ENCODE measurements around the gene ERGIC3.

Gene ERGIC3

DNA sequence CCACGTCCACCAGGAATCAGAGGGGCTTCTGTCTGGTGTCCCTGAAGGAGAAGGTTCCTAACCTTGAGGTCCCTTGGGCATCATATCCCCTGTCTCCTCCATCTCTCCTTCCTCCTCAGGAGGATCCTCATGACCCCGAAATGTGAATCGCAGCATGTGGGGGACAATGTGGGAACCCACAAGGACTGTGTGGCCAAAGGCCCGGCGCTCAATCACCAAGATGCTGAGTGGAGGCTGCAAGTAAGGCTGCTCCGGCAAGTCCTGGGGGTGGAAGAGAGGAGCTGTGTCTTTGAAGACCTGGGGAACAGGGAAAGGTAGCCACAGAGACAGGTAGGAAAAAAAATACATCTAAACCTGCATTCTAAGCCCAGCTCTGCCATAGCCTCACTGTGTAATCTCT is 37.3 kb downstream of the ERGIC3 start:
- no peak overlapping the region for H3K18ac ChIP-seq (ENCODE audit: low read length)
- H3K27me3 ChIP-seq (ENCODE audit: insufficient read depth, low read length) = no peaks in the 10 kb centered on the region
- no peak overlapping the region for H3K23ac ChIP-seq (ENCODE audit: low read length)
- DNase-seq = no peak
- H3K9ac ChIP-seq (ENCODE audit: low read length) = no peak overlapping the region
- no peak overlapping the region for H3K4me2 ChIP-seq (ENCODE audit: low read length)
- no peaks in the 10 kb centered on the region for H3K79me2 ChIP-seq (ENCODE audit: control insufficient read depth, insufficient read depth, low read length, poor library complexity)
- H2BK5ac ChIP-seq (ENCODE audit: low read depth, low read length, poor library complexity) = no peak overlapping the region
- no peaks in the 10 kb centered on the region for H3K79me1 ChIP-seq (ENCODE audit: low read length)
- H3K4me3 ChIP-seq (ENCODE audit: low read depth, low read length) = no peak overlapping the region
- no peak overlapping the region for H2AK5ac ChIP-seq (ENCODE audit: low read length)
- no CpG with 5 or more reads among the region's 6 CpGs for WGBS (ENCODE audit: extremely low coverage, insufficient coverage, insufficient read length)
- H3K14ac ChIP-seq (ENCODE audit: low read length) = no peak overlapping the region
- no peak overlapping the region for H4K91ac ChIP-seq (ENCODE audit: low read depth, low read length)
- no peak overlapping the region for H2BK12ac ChIP-seq (ENCODE audit: low read length)
- H3K27ac ChIP-seq (ENCODE audit: low read depth, low read length) = no peak overlapping the region
- H3K36me3 ChIP-seq (ENCODE audit: control insufficient read depth in 1 of 2, insufficient read depth in 2 of 2, low read length in 2 of 2) = no peaks in the 10 kb centered on the region
- H4K8ac ChIP-seq (ENCODE audit: low read depth, low read length) = no peak overlapping the region
- no peak overlapping the region for H2AFZ ChIP-seq (ENCODE audit: insufficient read depth, low read length, poor library complexity)
- no peaks in the 10 kb centered on the region for H3K4me1 ChIP-seq (ENCODE audit: control insufficient read depth in 1 of 2, insufficient read depth in 2 of 2, low read length in 2 of 2)
- no peak overlapping the region for H4K12ac ChIP-seq (ENCODE audit: low read depth, low read length)
- no peak overlapping the region for H3K4ac ChIP-seq (ENCODE audit: low read depth, low read length)
- H3K9me3 ChIP-seq (ENCODE audit: insufficient read depth, low read depth, low read length) = peaks cover 2% of the 10 kb centered on the region
- no peak overlapping the region for H2BK120ac ChIP-seq (ENCODE audit: insufficient read depth, low read length, poor library complexity)

DNA sequence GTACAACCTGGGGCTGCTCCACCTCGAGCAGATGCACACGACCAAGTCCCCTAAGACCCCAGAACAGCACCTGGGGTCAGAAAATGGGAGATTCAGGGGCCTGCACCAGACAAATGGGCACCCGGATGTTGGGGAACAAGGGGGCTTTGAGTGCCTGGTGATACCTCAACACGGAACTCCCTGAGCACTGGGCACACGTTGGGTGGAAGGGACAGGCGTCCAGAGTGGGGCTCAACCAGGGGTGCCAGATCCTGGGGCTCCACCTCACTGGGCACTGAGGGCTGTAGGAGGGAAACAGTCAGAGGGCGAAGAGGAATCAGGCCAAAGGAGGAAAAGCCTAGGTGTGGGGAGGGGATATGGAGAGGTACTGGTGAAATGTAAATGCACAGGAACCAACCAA is 40.3 kb downstream of the ERGIC3 start:
- H3K27me3 ChIP-seq (ENCODE audit: insufficient read depth, low read length) = no peaks in the 10 kb centered on the region
- no peak overlapping the region for H2BK5ac ChIP-seq (ENCODE audit: low read depth, low read length, poor library complexity)
- no peak overlapping the region for H3K4me2 ChIP-seq (ENCODE audit: low read length)
- no CpG with 5 or more reads among the region's 7 CpGs for WGBS (ENCODE audit: extremely low coverage, insufficient coverage, insufficient read length)
- no peaks in the 10 kb centered on the region for H3K36me3 ChIP-seq (ENCODE audit: control insufficient read depth in 1 of 2, insufficient read depth in 2 of 2, low read length in 2 of 2)
- H3K79me1 ChIP-seq (ENCODE audit: low read length) = no peaks in the 10 kb centered on the region
- H4K12ac ChIP-seq (ENCODE audit: low read depth, low read length) = no peak overlapping the region
- no peak overlapping the region for H3K4ac ChIP-seq (ENCODE audit: low read depth, low read length)
- H3K14ac ChIP-seq (ENCODE audit: low read length) = no peak overlapping the region
- H3K27ac ChIP-seq (ENCODE audit: low read depth, low read length) = no peak overlapping the region
- H4K91ac ChIP-seq (ENCODE audit: low read depth, low read length) = no peak overlapping the region
- no peak overlapping the region for H3K9ac ChIP-seq (ENCODE audit: low read length)
- H2BK120ac ChIP-seq (ENCODE audit: insufficient read depth, low read length, poor library complexity) = no peak overlapping the region
- no peak overlapping the region for H4K8ac ChIP-seq (ENCODE audit: low read depth, low read length)
- peaks cover 5 to 6% of the 10 kb centered on the region in 2 experiments for H3K4me1 ChIP-seq (ENCODE audit: control insufficient read depth in 1 of 2, insufficient read depth in 2 of 2, low read length in 2 of 2)
- H2AK5ac ChIP-seq (ENCODE audit: low read length) = no peak overlapping the region
- H2BK12ac ChIP-seq (ENCODE audit: low read length) = no peak overlapping the region
- H2AFZ ChIP-seq (ENCODE audit: insufficient read depth, low read length, poor library complexity) = no peak overlapping the region
- no peak overlapping the region for H3K4me3 ChIP-seq (ENCODE audit: low read depth, low read length)
- DNase-seq = no peak
- H3K79me2 ChIP-seq (ENCODE audit: control insufficient read depth, insufficient read depth, low read length, poor library complexity) = no peaks in the 10 kb centered on the region
- no peak overlapping the region for H3K18ac ChIP-seq (ENCODE audit: low read length)
- no peak overlapping the region for H3K23ac ChIP-seq (ENCODE audit: low read length)
- peaks cover 2% of the 10 kb centered on the region for H3K9me3 ChIP-seq (ENCODE audit: insufficient read depth, low read depth, low read length)

DNA sequence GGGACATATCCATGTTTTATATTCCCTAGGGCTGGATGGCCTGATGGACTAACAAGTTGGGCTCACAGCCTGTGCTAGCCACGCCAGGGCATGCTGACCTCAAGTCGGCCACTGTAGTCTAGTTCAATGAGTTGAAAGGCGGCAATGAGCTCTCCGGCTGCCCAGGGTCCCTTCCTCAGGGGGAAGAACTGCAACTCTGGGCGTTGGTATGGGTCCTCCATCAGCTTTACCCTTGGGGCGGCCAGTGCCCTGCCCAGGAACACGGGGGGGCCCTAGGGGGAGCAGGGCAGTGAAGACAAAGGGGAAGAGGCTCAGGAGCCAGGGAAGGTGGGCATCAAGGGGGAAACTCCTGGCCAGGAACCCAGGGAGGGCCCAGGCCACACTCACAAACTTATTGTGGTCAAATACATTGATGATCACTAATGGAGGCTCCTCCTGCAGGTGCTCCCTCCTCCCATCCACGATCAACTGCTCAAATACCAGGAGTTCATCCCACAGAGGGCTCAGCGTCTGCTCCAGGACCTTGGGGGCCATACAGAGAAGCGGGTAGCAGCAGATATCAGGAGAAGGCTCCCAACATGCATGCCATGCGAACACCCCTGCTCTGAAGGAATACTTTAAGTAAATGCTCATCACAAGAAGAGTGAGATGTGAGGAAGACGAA is 41.0 kb downstream of the ERGIC3 start:
- Histone ChIP-seq H3K14ac (ENCODE audit: low read length) (no peak overlapping the region), H2BK12ac (ENCODE audit: low read length) (no peak overlapping the region), H2AK5ac (ENCODE audit: low read length) (no peak overlapping the region), H3K9me3 (ENCODE audit: insufficient read depth, low read depth, low read length) (peaks cover 2% of the 10 kb centered on the region), H3K27ac (ENCODE audit: low read depth, low read length) (no peak overlapping the region), H3K4me2 (ENCODE audit: low read length) (no peak overlapping the region), H3K4me1 (ENCODE audit: control insufficient read depth in 1 of 2, insufficient read depth in 2 of 2, low read length in 2 of 2) (peaks cover 5 to 6% of the 10 kb centered on the region in 2 experiments), H4K8ac (ENCODE audit: low read depth, low read length) (no peak overlapping the region), H3K27me3 (ENCODE audit: insufficient read depth, low read length) (no peaks in the 10 kb centered on the region), H3K79me2 (ENCODE audit: control insufficient read depth, insufficient read depth, low read length, poor library complexity) (no peaks in the 10 kb centered on the region), H3K36me3 (ENCODE audit: control insufficient read depth in 1 of 2, insufficient read depth in 2 of 2, low read length in 2 of 2) (no peaks in the 10 kb centered on the region), H2BK5ac (ENCODE audit: low read depth, low read length, poor library complexity) (no peak overlapping the region), H3K23ac (ENCODE audit: low read length) (no peak overlapping the region), H2AFZ (ENCODE audit: insufficient read depth, low read length, poor library complexity) (no peak overlapping the region), H3K18ac (ENCODE audit: low read length) (no peak overlapping the region), H3K79me1 (ENCODE audit: low read length) (no peaks in the 10 kb centered on the region), H3K4me3 (ENCODE audit: low read depth, low read length) (no peak overlapping the region), H4K91ac (ENCODE audit: low read depth, low read length) (no peak overlapping the region), H3K4ac (ENCODE audit: low read depth, low read length) (no peak overlapping the region), H4K12ac (ENCODE audit: low read depth, low read length) (no peak overlapping the region), H2BK120ac (ENCODE audit: insufficient read depth, low read length, poor library complexity) (no peak overlapping the region), H3K9ac (ENCODE audit: low read length) (no peak overlapping the region)
- WGBS (ENCODE audit: extremely low coverage, insufficient coverage, insufficient read length) = no CpG with 5 or more reads among the region's 12 CpGs
- DNase-seq = no peak

DNA sequence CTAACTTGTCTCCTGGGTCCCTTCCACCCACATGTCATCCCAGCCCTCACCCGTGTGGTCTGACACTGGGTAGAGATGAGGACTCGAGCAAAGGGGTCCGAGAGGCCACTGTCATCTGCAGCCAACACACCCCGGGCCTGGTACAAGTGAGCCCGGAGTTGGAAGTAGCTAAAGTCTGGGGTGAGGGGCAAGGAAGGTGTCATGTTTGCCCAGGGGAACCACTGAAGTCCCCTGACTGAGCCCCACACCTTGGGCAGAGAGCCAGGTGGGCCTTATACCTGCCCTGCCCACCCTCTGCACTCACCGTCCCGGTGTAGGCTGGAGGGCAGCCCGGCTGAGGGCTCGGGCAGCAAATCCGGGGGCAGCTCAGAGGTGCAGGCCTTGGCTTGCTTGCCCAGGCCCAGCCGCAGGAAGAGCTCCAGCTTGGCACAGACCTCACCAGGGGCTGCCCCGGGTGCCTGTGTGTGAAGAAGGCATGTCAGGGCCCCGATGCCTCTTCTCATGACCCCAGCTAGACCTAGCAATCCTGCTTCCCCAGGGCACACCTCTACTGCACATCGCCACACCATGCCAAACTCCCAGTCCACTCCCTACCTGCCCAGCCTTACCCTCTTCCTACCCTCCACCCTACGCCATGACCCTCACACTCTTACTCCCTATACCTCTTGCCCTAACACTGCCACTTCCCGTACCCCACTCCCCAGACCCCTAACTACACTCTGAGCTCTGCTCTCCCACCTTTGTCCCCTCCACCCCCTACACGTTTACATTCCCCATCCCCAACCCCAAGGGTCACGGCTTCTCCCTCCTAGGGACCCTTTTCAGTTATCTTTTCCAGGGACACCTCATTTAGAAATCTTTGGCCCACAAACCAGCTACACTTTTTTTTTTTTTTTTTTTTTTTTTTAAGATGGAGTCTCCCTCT is 42.0 kb downstream of the ERGIC3 start:
- H3K79me2 ChIP-seq (ENCODE audit: control insufficient read depth, insufficient read depth, low read length, poor library complexity) = no peaks in the 10 kb centered on the region
- no peak for DNase-seq
- H2BK120ac ChIP-seq (ENCODE audit: insufficient read depth, low read length, poor library complexity) = no peak overlapping the region
- no peak overlapping the region for H3K27ac ChIP-seq (ENCODE audit: low read depth, low read length)
- H3K23ac ChIP-seq (ENCODE audit: low read length) = no peak overlapping the region
- no peak overlapping the region for H2AK5ac ChIP-seq (ENCODE audit: low read length)
- no peak overlapping the region for H2BK12ac ChIP-seq (ENCODE audit: low read length)
- whole genome bisulfite sequencing (ENCODE audit: extremely low coverage, insufficient coverage, insufficient read length) = 100% methylated on average over 1 of the region's 18 CpGs
- no peak overlapping the region for H3K9ac ChIP-seq (ENCODE audit: low read length)
- no peak overlapping the region for H4K12ac ChIP-seq (ENCODE audit: low read depth, low read length)
- no peaks in the 10 kb centered on the region for H3K27me3 ChIP-seq (ENCODE audit: insufficient read depth, low read length)
- H2AFZ ChIP-seq (ENCODE audit: insufficient read depth, low read length, poor library complexity) = no peak overlapping the region
- peaks cover 2% of the 10 kb centered on the region for H3K9me3 ChIP-seq (ENCODE audit: insufficient read depth, low read depth, low read length)
- no peak overlapping the region for H2BK5ac ChIP-seq (ENCODE audit: low read depth, low read length, poor library complexity)
- no peak overlapping the region for H3K14ac ChIP-seq (ENCODE audit: low read length)
- H3K18ac ChIP-seq (ENCODE audit: low read length) = no peak overlapping the region
- no peak overlapping the region for H4K8ac ChIP-seq (ENCODE audit: low read depth, low read length)
- H3K79me1 ChIP-seq (ENCODE audit: low read length) = no peaks in the 10 kb centered on the region
- no peak overlapping the region for H3K4me2 ChIP-seq (ENCODE audit: low read length)
- no peak overlapping the region for H3K4me3 ChIP-seq (ENCODE audit: low read depth, low read length)
- no peak overlapping the region for H4K91ac ChIP-seq (ENCODE audit: low read depth, low read length)
- no peak overlapping the region for H3K4ac ChIP-seq (ENCODE audit: low read depth, low read length)
- no peaks in the 10 kb centered on the region for H3K36me3 ChIP-seq (ENCODE audit: control insufficient read depth in 1 of 2, insufficient read depth in 2 of 2, low read length in 2 of 2)
- H3K4me1 ChIP-seq (ENCODE audit: control insufficient read depth in 1 of 2, insufficient read depth in 2 of 2, low read length in 2 of 2) = peaks cover 5 to 6% of the 10 kb centered on the region in 2 experiments
